ENCODE results near the gene PDE8A.

GRCh38 chr15:84950570-84951111 lies 31.0 kb upstream of the PDE8A start:
- TF ChIP-seq CTCF (IDR thresholded peaks at IDR 0.05) (no peak), POLR2A (IDR thresholded peaks at IDR 0.05) (no peak)
